ENCODE data around the gene ADAMTSL5.

ADAMTSL5 gene

GRCh38 chr19:1555487-1556389, 42.9 kb upstream of the ADAMTSL5 start:
- CTCF ChIA-PET: no interaction called here
- DNase-seq (ENCODE audit: low spot score): no peak
- H3K27ac ChIP-seq: no peak overlapping the region
- POLR2A ChIA-PET (ENCODE audit: low non-redundant PET): no interaction called here
- TF ChIP-seq CTCF (conservative IDR thresholded peaks at IDR 0.05; ENCODE audit: low read depth): no peak

- TF ChIP-seq CTCF (conservative IDR thresholded peaks at IDR 0.05; ENCODE audit: low read depth): no peak
- H3K27ac ChIP-seq: no peak overlapping the region
- ChIA-PET POLR2A (ENCODE audit: low non-redundant PET) (no interaction called here), CTCF (no interaction called here)
- DNase-seq (ENCODE audit: low spot score): no peak
Measured at GRCh38 chr19:1554968-1555367, 42.1 kb upstream of the ADAMTSL5 start.

GRCh38 chr19:1553415-1553814, 40.6 kb upstream of the ADAMTSL5 start:
- no peak for TF ChIP-seq CTCF (conservative IDR thresholded peaks at IDR 0.05; ENCODE audit: low read depth)
- ChIA-PET CTCF (no interaction called here), POLR2A (ENCODE audit: low non-redundant PET) (interaction anchor here (0.6 kb wide), 1 partner anchor 45 kb away, joined by 3 read pairs; no protein-coding TSS in a partner anchor)
- H3K27ac ChIP-seq: no peak overlapping the region
- no peak for DNase-seq (ENCODE audit: low spot score)

- ChIA-PET CTCF (interaction anchor here (0.6 to 0.7 kb wide), 2 partner anchors 42 to 126 kb away, joined by 3 read pairs; no protein-coding TSS in a partner anchor), POLR2A (ENCODE audit: low non-redundant PET) (no interaction called here)
- no peak for DNase-seq (ENCODE audit: low spot score)
- no peak for TF ChIP-seq CTCF (conservative IDR thresholded peaks at IDR 0.05; ENCODE audit: low read depth)
- H3K27ac ChIP-seq: no peak overlapping the region; the same call in 1 of the 2 replicates
Measured at GRCh38 chr19:1551068-1552040, 38.5 kb upstream of the ADAMTSL5 start.

- DNase-seq (ENCODE audit: low spot score): no peak
- no peak for TF ChIP-seq CTCF (conservative IDR thresholded peaks at IDR 0.05; ENCODE audit: low read depth)
- ChIA-PET POLR2A (ENCODE audit: low non-redundant PET) (no interaction called here), CTCF (no interaction called here)
- H3K27ac ChIP-seq: no peak overlapping the region
Measured at GRCh38 chr19:1549332-1549945, 36.6 kb upstream of the ADAMTSL5 start.

Measured in RWPE1 (cell line).